ENCODE results near the gene ZNF730. TPM values are rescaled to one million over a fixed set of nuclear protein-coding genes. Genes with fewer than 3 reads are reported as not detected.
A peak's percentile ranks its signal among the peaks of the same experiment; 100 is the strongest.

Gene ZNF730
- total and polyA plus RNA-seq, 4 donors, result 0.08 to 3.2 TPM; not detected in 2

GRCh38 chr19:23093832-23094231, 23.0 kb upstream of the ZNF730 start:
- TF ChIP-seq YY1 (IDR thresholded peaks at IDR 0.05), result no peak
- TF ChIP-seq GABPA (IDR thresholded peaks at IDR 0.05 in 1 of 2, conservative IDR thresholded peaks at IDR 0.05 in 1 of 2), result no peak
- TF ChIP-seq NR2F2 (IDR thresholded peaks at IDR 0.05), result no peak
- TF ChIP-seq EGR1 (IDR thresholded peaks at IDR 0.05; ENCODE audit: low read depth in 2 of 2), result no peak
- no peak for TF ChIP-seq HNF4G (IDR thresholded peaks at IDR 0.05)
- no peak for TF ChIP-seq RXRA (IDR thresholded peaks at IDR 0.05)
- no peak overlapping the region for H3K27ac ChIP-seq (ENCODE audit: low read depth in 1 of 2, low read length in 2 of 2)
- H3K27me3 ChIP-seq (ENCODE audit: control insufficient read depth in 4 of 4, insufficient read depth in 4 of 4, low read length in 3 of 4), result no peaks in the 10 kb centered on the region
- no peak overlapping the region for H3K4me3 ChIP-seq (ENCODE audit: low read depth in 1 of 3, low read length in 3 of 3)
- peaks cover 8 to 19% (median 13%) of the 10 kb centered on the region in 4 donors for H3K9me3 ChIP-seq (ENCODE audit: control insufficient read depth in 4 of 4, low read length in 3 of 4)
- WGBS, result 90% methylated on average over 9 of the region's 9 CpGs
- H3K36me3 ChIP-seq (ENCODE audit: control insufficient read depth in 4 of 4, insufficient read depth in 3 of 4, low read depth in 1 of 4, low read length in 3 of 4), result no peaks in the 10 kb centered on the region
- no peaks in the 10 kb centered on the region for H3K4me1 ChIP-seq (ENCODE audit: control insufficient read depth in 4 of 4, insufficient read depth in 4 of 4, low read length in 3 of 4)
- DNase-seq (ENCODE audit: low spot score), result no peak
- no peak overlapping the region for H3K9ac ChIP-seq (ENCODE audit: low read depth in 1 of 2, low read length in 2 of 2)

- H3K9ac ChIP-seq (ENCODE audit: low read depth in 1 of 2, low read length in 2 of 2), result no peak overlapping the region
- no peak for DNase-seq (ENCODE audit: low spot score)
- H3K36me3 ChIP-seq (ENCODE audit: control insufficient read depth in 4 of 4, insufficient read depth in 3 of 4, low read depth in 1 of 4, low read length in 3 of 4), result no peaks in the 10 kb centered on the region
- H3K4me3 ChIP-seq (ENCODE audit: low read depth in 1 of 3, low read length in 3 of 3), result peak overlapping the region in 1 of 3 donors; percentile 23
- H3K4me1 ChIP-seq (ENCODE audit: control insufficient read depth in 4 of 4, insufficient read depth in 4 of 4, low read length in 3 of 4), result no peaks in the 10 kb centered on the region
- no peaks in the 10 kb centered on the region for H3K27me3 ChIP-seq (ENCODE audit: control insufficient read depth in 4 of 4, insufficient read depth in 4 of 4, low read length in 3 of 4)
- no peak for TF ChIP-seq REST (IDR thresholded peaks at IDR 0.05)
- no peak for TF ChIP-seq SP1 (IDR thresholded peaks at IDR 0.05)
- no peak for TF ChIP-seq RXRA (IDR thresholded peaks at IDR 0.05)
- no peak overlapping the region for H3K27ac ChIP-seq (ENCODE audit: low read depth in 1 of 2, low read length in 2 of 2)
- H3K9me3 ChIP-seq (ENCODE audit: control insufficient read depth in 4 of 4, low read length in 3 of 4), result peaks cover 7 to 25% (median 15%) of the 10 kb centered on the region in 4 donors
- WGBS, result 35% methylated on average over 1 of the region's 1 CpG
Observed at GRCh38 chr19:23095418-23095817, 21.4 kb upstream of the ZNF730 start.

GRCh38 chr19:23098286-23098685, 18.5 kb upstream of the ZNF730 start:
- no peak for DNase-seq (ENCODE audit: low spot score)
- H3K4me3 ChIP-seq (ENCODE audit: low read depth in 1 of 3, low read length in 3 of 3), result no peak overlapping the region
- no peaks in the 10 kb centered on the region for H3K27me3 ChIP-seq (ENCODE audit: control insufficient read depth in 4 of 4, insufficient read depth in 4 of 4, low read length in 3 of 4)
- no peak overlapping the region for H3K27ac ChIP-seq (ENCODE audit: low read depth in 1 of 2, low read length in 2 of 2)
- no peaks in the 10 kb centered on the region for H3K4me1 ChIP-seq (ENCODE audit: control insufficient read depth in 4 of 4, insufficient read depth in 4 of 4, low read length in 3 of 4)
- H3K9me3 ChIP-seq (ENCODE audit: control insufficient read depth in 4 of 4, low read length in 3 of 4), result peaks cover 2 to 30% (median 11%) of the 10 kb centered on the region in 4 donors
- no peaks in the 10 kb centered on the region for H3K36me3 ChIP-seq (ENCODE audit: control insufficient read depth in 4 of 4, insufficient read depth in 3 of 4, low read depth in 1 of 4, low read length in 3 of 4)
- 82% methylated on average over 2 of the region's 2 CpGs for WGBS
- no peak overlapping the region for H3K9ac ChIP-seq (ENCODE audit: low read depth in 1 of 2, low read length in 2 of 2)
- TF ChIP-seq RAD21 (IDR thresholded peaks at IDR 0.05) (no peak), FOXA2 (IDR thresholded peaks at IDR 0.05) (no peak), ATF3 (IDR thresholded peaks at IDR 0.05) (no peak), HNF4G (IDR thresholded peaks at IDR 0.05) (no peak), REST (IDR thresholded peaks at IDR 0.05) (no peak), TAF1 (conservative IDR thresholded peaks at IDR 0.05) (no peak), JUND (IDR thresholded peaks at IDR 0.05) (no peak), GABPA (IDR thresholded peaks at IDR 0.05 in 1 of 2, conservative IDR thresholded peaks at IDR 0.05 in 1 of 2) (no peak), YY1 (IDR thresholded peaks at IDR 0.05) (no peak), HNF4A (conservative IDR thresholded peaks at IDR 0.05) (no peak), NR2F2 (IDR thresholded peaks at IDR 0.05) (no peak), EGR1 (IDR thresholded peaks at IDR 0.05; ENCODE audit: low read depth in 2 of 2) (no peak), CTCF (IDR thresholded peaks at IDR 0.05; ENCODE audit: low read depth, low read length, missing input control) (no peak), MAX (IDR thresholded peaks at IDR 0.05) (no peak), FOXA1 (IDR thresholded peaks at IDR 0.05) (no peak), RXRA (IDR thresholded peaks at IDR 0.05) (no peak)
